Measurements from ENCODE around the gene ATP9A. TPM values are rescaled to one million over a fixed set of nuclear protein-coding genes. Genes with fewer than 3 reads are reported as not detected.

The ATP9A gene
- polyA plus RNA-seq, 1 of the 3 experiments (the other 2 are of a cell fraction), result 11.0 TPM

DNA sequence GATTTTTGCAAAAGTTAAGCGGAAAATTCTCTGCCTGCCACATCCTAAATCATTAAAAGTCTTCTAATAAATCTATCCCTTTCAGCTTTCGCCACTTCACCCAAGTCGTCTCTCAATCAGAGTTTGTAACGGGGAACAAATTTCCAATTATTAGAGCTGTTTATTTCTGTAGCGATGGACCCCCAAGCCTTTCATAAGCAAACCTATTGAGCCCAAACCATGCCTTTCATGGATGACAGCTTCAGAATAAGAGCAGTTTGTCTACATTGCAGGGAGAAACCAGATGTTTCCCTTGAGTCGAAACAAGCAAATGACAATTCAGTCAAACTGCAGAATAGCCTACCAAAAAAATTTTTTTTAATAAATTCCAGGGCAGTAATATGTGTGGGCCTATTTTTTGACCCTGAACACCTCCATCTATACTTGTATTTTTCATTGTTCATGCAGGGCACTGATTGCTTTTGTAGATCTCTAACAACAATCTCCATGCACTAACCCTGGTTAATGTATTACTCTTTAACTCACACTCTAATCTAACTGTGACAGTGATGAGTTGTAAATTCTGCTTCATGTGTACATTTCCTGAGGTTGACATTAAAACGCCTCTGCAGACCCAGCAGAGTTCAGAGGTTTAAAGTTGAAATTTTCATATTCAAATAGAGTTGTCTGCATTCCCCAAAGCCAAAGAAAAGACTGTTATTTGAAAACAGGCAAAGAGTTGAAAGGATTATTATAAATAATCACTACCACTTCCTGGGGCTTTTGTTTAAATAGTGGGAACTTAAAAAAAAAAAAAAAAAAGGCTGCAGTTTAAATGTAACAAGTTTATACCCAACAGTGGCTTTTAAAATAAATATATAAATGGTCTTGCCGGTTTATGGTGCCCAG, 64.5 kb downstream of the ATP9A start:
- POLR2A ChIA-PET, result no interaction called here
- Histone ChIP-seq H3K9me2 (no peaks in the 10 kb centered on the region), H3K4me3 (ENCODE audit: low read depth in 2 of 2, low read length in 1 of 2) (no peak overlapping the region), H3K79me2 (ENCODE audit: insufficient read depth) (no peaks in the 10 kb centered on the region), H3K27ac (ENCODE audit: low read depth in 2 of 2, low read length in 1 of 2) (peak overlapping the region in 1 of 2 experiments; percentile 39; a peak in 2 of 4 replicates), H3K36me3 (replicated peaks in 1 of 2; ENCODE audit: control insufficient read depth in 1 of 2, insufficient read depth in 2 of 2, low read length in 1 of 2) (peaks cover 0 to 3% of the 10 kb centered on the region in 2 experiments), H2AFZ (ENCODE audit: low read depth) (no peak overlapping the region), H3K9ac (no peak overlapping the region), H3K9me3 (no peaks in the 10 kb centered on the region), H3K4me1 (ENCODE audit: control insufficient read depth in 1 of 2, insufficient read depth in 2 of 2, low read depth in 1 of 2, low read length in 1 of 2) (peaks cover 5 to 7% of the 10 kb centered on the region in 2 experiments; a peak in 3 of 4 replicates), H3K27me3 (ENCODE audit: insufficient read depth) (no peaks in the 10 kb centered on the region), H3F3A (replicated peaks; ENCODE audit: insufficient read depth) (no peaks in the 10 kb centered on the region), H3K4me2 (no peak overlapping the region), H4K20me1 (ENCODE audit: insufficient read depth) (no peaks in the 10 kb centered on the region)
- CTCF ChIA-PET, result interaction anchor here (0.8 to 4.1 kb wide), 3 partner anchors 11 to 64 kb away, joined by 3 to 20 read pairs (median 4); partner anchors contain the start of gene ATP9A
- WGBS (ENCODE audit: low lambda C conversion rate), result 79% methylated on average over 8 of the region's 8 CpGs
- DNase-seq, result peak; percentile 51
- TF ChIP-seq, protein P1, sequence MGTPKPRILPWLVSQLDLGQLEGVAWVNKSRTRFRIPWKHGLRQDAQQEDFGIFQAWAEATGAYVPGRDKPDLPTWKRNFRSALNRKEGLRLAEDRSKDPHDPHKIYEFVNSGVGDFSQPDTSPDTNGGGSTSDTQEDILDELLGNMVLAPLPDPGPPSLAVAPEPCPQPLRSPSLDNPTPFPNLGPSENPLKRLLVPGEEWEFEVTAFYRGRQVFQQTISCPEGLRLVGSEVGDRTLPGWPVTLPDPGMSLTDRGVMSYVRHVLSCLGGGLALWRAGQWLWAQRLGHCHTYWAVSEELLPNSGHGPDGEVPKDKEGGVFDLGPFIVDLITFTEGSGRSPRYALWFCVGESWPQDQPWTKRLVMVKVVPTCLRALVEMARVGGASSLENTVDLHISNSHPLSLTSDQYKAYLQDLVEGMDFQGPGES (IDR thresholded peaks at IDR 0.05; ENCODE audit: low read depth, low read length), result no peak
- no peak for TF ChIP-seq JUND (IDR thresholded peaks at IDR 0.05)
- TF ChIP-seq, protein P2, sequence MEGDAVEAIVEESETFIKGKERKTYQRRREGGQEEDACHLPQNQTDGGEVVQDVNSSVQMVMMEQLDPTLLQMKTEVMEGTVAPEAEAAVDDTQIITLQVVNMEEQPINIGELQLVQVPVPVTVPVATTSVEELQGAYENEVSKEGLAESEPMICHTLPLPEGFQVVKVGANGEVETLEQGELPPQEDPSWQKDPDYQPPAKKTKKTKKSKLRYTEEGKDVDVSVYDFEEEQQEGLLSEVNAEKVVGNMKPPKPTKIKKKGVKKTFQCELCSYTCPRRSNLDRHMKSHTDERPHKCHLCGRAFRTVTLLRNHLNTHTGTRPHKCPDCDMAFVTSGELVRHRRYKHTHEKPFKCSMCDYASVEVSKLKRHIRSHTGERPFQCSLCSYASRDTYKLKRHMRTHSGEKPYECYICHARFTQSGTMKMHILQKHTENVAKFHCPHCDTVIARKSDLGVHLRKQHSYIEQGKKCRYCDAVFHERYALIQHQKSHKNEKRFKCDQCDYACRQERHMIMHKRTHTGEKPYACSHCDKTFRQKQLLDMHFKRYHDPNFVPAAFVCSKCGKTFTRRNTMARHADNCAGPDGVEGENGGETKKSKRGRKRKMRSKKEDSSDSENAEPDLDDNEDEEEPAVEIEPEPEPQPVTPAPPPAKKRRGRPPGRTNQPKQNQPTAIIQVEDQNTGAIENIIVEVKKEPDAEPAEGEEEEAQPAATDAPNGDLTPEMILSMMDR (IDR thresholded peaks at IDR 0.05), result no peak
- peak; percentile 2; the same call in 1 of the 2 replicates for TF ChIP-seq SMC3 (IDR thresholded peaks at IDR 0.05; ENCODE audit: low read depth, low read length)
- TF ChIP-seq FOXM1 (IDR thresholded peaks at IDR 0.05; ENCODE audit: low read depth), result no peak
- no peak for TF ChIP-seq MEF2A (IDR thresholded peaks at IDR 0.05; ENCODE audit: borderline replicate concordance, low read depth)
- no peak for TF ChIP-seq TEAD4 (IDR thresholded peaks at IDR 0.05; ENCODE audit: borderline replicate concordance, insufficient read depth)
- no peak for TF ChIP-seq TAF1 (IDR thresholded peaks at IDR 0.05; ENCODE audit: borderline replicate concordance, low read depth, low read length)
- TF ChIP-seq, protein P3, sequence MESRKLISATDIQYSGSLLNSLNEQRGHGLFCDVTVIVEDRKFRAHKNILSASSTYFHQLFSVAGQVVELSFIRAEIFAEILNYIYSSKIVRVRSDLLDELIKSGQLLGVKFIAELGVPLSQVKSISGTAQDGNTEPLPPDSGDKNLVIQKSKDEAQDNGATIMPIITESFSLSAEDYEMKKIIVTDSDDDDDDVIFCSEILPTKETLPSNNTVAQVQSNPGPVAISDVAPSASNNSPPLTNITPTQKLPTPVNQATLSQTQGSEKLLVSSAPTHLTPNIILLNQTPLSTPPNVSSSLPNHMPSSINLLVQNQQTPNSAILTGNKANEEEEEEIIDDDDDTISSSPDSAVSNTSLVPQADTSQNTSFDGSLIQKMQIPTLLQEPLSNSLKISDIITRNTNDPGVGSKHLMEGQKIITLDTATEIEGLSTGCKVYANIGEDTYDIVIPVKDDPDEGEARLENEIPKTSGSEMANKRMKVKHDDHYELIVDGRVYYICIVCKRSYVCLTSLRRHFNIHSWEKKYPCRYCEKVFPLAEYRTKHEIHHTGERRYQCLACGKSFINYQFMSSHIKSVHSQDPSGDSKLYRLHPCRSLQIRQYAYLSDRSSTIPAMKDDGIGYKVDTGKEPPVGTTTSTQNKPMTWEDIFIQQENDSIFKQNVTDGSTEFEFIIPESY (IDR thresholded peaks at IDR 0.05; ENCODE audit: borderline replicate concordance, low read depth), result no peak
- TF ChIP-seq CHD2 (IDR thresholded peaks at IDR 0.05; ENCODE audit: low read length, partially characterized antibody), result peak; percentile 44
- TF ChIP-seq, protein P4, sequence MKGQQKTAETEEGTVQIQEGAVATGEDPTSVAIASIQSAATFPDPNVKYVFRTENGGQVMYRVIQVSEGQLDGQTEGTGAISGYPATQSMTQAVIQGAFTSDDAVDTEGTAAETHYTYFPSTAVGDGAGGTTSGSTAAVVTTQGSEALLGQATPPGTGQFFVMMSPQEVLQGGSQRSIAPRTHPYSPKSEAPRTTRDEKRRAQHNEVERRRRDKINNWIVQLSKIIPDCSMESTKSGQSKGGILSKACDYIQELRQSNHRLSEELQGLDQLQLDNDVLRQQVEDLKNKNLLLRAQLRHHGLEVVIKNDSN (IDR thresholded peaks at IDR 0.05; ENCODE audit: borderline replicate concordance, low read depth), result no peak
- TF ChIP-seq FOXJ3 (CRISPR knock-in tag; IDR thresholded peaks at IDR 0.05), result no peak
- no peak for TF ChIP-seq YY1 (IDR thresholded peaks at IDR 0.05; ENCODE audit: low read depth)
- TF ChIP-seq, protein P5, sequence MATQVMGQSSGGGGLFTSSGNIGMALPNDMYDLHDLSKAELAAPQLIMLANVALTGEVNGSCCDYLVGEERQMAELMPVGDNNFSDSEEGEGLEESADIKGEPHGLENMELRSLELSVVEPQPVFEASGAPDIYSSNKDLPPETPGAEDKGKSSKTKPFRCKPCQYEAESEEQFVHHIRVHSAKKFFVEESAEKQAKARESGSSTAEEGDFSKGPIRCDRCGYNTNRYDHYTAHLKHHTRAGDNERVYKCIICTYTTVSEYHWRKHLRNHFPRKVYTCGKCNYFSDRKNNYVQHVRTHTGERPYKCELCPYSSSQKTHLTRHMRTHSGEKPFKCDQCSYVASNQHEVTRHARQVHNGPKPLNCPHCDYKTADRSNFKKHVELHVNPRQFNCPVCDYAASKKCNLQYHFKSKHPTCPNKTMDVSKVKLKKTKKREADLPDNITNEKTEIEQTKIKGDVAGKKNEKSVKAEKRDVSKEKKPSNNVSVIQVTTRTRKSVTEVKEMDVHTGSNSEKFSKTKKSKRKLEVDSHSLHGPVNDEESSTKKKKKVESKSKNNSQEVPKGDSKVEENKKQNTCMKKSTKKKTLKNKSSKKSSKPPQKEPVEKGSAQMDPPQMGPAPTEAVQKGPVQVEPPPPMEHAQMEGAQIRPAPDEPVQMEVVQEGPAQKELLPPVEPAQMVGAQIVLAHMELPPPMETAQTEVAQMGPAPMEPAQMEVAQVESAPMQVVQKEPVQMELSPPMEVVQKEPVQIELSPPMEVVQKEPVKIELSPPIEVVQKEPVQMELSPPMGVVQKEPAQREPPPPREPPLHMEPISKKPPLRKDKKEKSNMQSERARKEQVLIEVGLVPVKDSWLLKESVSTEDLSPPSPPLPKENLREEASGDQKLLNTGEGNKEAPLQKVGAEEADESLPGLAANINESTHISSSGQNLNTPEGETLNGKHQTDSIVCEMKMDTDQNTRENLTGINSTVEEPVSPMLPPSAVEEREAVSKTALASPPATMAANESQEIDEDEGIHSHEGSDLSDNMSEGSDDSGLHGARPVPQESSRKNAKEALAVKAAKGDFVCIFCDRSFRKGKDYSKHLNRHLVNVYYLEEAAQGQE (IDR thresholded peaks at IDR 0.05; ENCODE audit: low read depth, low read length), result no peak
- TF ChIP-seq, protein P6, sequence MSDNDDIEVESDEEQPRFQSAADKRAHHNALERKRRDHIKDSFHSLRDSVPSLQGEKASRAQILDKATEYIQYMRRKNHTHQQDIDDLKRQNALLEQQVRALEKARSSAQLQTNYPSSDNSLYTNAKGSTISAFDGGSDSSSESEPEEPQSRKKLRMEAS (IDR thresholded peaks at IDR 0.05; ENCODE audit: low read depth), result no peak
- no peak for TF ChIP-seq FOSL2 (IDR thresholded peaks at IDR 0.05; ENCODE audit: borderline replicate concordance, low read depth)
- TF ChIP-seq RCOR1 (IDR thresholded peaks at IDR 0.05; ENCODE audit: low read length), result peak; percentile 61; the same call in 1 of the 2 replicates
- TF ChIP-seq POLR2AphosphoS5 (IDR thresholded peaks at IDR 0.05; ENCODE audit: low read depth, low read length), result no peak
- no peak for TF ChIP-seq GABPA (IDR thresholded peaks at IDR 0.05; ENCODE audit: low read depth)
- no peak for TF ChIP-seq TCF12 (IDR thresholded peaks at IDR 0.05)
- peak in 1 of 2 experiments; percentile 78; a peak in 2 of 4 replicates for TF ChIP-seq EP300 (IDR thresholded peaks at IDR 0.05; ENCODE audit: borderline replicate concordance in 1 of 2, low read depth in 1 of 2, low read length in 1 of 2)
